SK-N-SH (cell line): ENCODE results near the gene HYAL3. TPM values are rescaled to one million over a fixed set of nuclear protein-coding genes. Genes with fewer than 3 reads are reported as not detected.

Experiments used
- CTCF ChIA-PET: fragments of 300-600, 350-600 bp; formaldehyde crosslinking; extraction: SDS; loops from one replicate; lab custom pipeline; 2021; lab: Yijun Ruan, JAX
- POLR2A ChIA-PET: fragments of 350-600 bp; sonication (Branson Sonifier 250); formaldehyde crosslinking; extraction: SDS; loops from one replicate; lab custom pipeline; 2020; ENCODE audit warnings: antibody characterized with exemption, inconsistent platforms; lab: Yijun Ruan, JAX
- DNase-seq: peaks from one replicate; pipeline ENCODE4 v3.0.0; 2012
- H2AFZ ChIP-seq: fragments of 200-600 bp; sonication (generic); 2 replicates; pipeline ENCODE4 v1.8.1; 2016; ENCODE audit warnings: antibody characterized with exemption, mild to moderate bottlenecking, low read depth
- H3F3A ChIP-seq: fragments of 200-600 bp; sonication (generic); replicated peaks from 2 replicates; pipeline ENCODE3; 2016; ENCODE audit warnings: antibody characterized with exemption, mild to moderate bottlenecking; ENCODE audit not compliant: insufficient read depth
- H3K27ac ChIP-seq, 2 experiments: fragments of 200-500 bp in 1 of 2; fragments of 200-600 bp in 1 of 2; sonication (Bioruptor generic) in 1 of 2; sonication (generic), shearing (Covaris generic) in 1 of 2; 2 replicates each; pipeline versions ENCODE4 v1.5.1 to v1.6.1; 2014 to 2016; ENCODE audit warnings: low read depth in 2 of 2, inconsistent platforms in 1 of 2, low read length in 1 of 2, mild to moderate bottlenecking in 1 of 2, mixed read lengths in 1 of 2
- H3K27me3 ChIP-seq: fragments of 200-600 bp; sonication (generic), shearing (Covaris generic); 2 replicates; pipeline ENCODE4 v1.6.1; 2016; ENCODE audit warnings: mixed run types; ENCODE audit not compliant: insufficient read depth
- H3K36me3 ChIP-seq, 2 experiments: fragments of 200-500 bp in 1 of 2; fragments of 200-600 bp in 1 of 2; sonication (Bioruptor generic) in 1 of 2; sonication (generic) in 1 of 2; replicated peaks in 1 of 2; 2 replicates each; pipeline versions ENCODE3 to v1.5.1; 2014 to 2016; ENCODE audit warnings: low read length in 1 of 2, mild to moderate bottlenecking in 1 of 2; ENCODE audit not compliant: insufficient read depth in 2 of 2, control insufficient read depth in 1 of 2
- H3K4me1 ChIP-seq, 2 experiments: fragments of 200-500 bp in 1 of 2; fragments of 200-600 bp in 1 of 2; sonication (Bioruptor generic) in 1 of 2; sonication (generic), shearing (Covaris generic) in 1 of 2; 2 replicates each; pipeline versions ENCODE4 v1.5.1 to v1.6.1; 2014 to 2016; ENCODE audit warnings: low read depth in 1 of 2, low read length in 1 of 2, mixed run types in 1 of 2; ENCODE audit not compliant: insufficient read depth in 2 of 2, control insufficient read depth in 1 of 2
- H3K4me2 ChIP-seq: fragments of 200-600 bp; sonication (generic), shearing (Covaris generic); 2 replicates; pipeline ENCODE4 v1.6.1; 2017; ENCODE audit warnings: mixed run types
- H3K4me3 ChIP-seq, 2 experiments: fragments of 200-500 bp in 1 of 2; fragments of 200-600 bp in 1 of 2; sonication (Bioruptor generic) in 1 of 2; sonication (generic), shearing (Covaris generic) in 1 of 2; 2 replicates each; pipeline versions ENCODE4 v1.5.1 to v1.8.1; 2014 to 2016; ENCODE audit warnings: low read depth in 2 of 2, inconsistent platforms in 1 of 2, low read length in 1 of 2, mild to moderate bottlenecking in 1 of 2, mixed read lengths in 1 of 2, moderate library complexity in 1 of 2
- H3K79me2 ChIP-seq: fragments of 200-600 bp; sonication (generic); 2 replicates; pipeline ENCODE4 v1.8.1; 2017; ENCODE audit warnings: mild to moderate bottlenecking; ENCODE audit not compliant: insufficient read depth
- H3K9ac ChIP-seq: fragments of 200-600 bp; sonication (generic); 2 replicates; pipeline ENCODE4 v1.6.1; 2017; ENCODE audit warnings: mixed run types
- H3K9me2 ChIP-seq: fragments of 200-600 bp; sonication (generic); 2 replicates; pipeline ENCODE4 v1.6.1; 2017; ENCODE audit warnings: mixed run types
- H3K9me3 ChIP-seq: fragments of 200-600 bp; sonication (generic); 2 replicates; pipeline ENCODE4 v1.6.1; 2017; ENCODE audit warnings: mixed run types, mild to moderate bottlenecking, moderate library complexity
- H4K20me1 ChIP-seq: fragments of 200-600 bp; sonication (generic); 2 replicates; pipeline ENCODE4 v1.6.1; 2017; ENCODE audit warnings: mild to moderate bottlenecking, mixed run types; ENCODE audit not compliant: insufficient read depth
- CTCF ChIP-seq: fragments of 200-600 bp; sonication (generic); IDR thresholded peaks from 2 replicates; pipeline ENCODE4 v1.6.1; 2017; ENCODE audit warnings: antibody characterized with exemption, mild to moderate bottlenecking, moderate library complexity
- ELF1 ChIP-seq: IDR thresholded peaks from 2 replicates; pipeline ENCODE4 v1.4.0; 2012
- EP300 ChIP-seq, 2 experiments: IDR thresholded peaks; 2 replicates each; pipeline versions ENCODE4 v1.4.0 to v1.6.1; 2012; ENCODE audit warnings: borderline replicate concordance in 1 of 2, low read depth in 1 of 2, low read length in 1 of 2
- EZH2phosphoT487 ChIP-seq: fragments of 200-600 bp; sonication (generic); IDR thresholded peaks from 2 replicates; pipeline ENCODE4 v1.6.1; 2017; ENCODE audit warnings: low read depth, mixed run types, mild to moderate bottlenecking, antibody characterized with exemption, moderate library complexity, borderline replicate concordance
- FOSL2 ChIP-seq: IDR thresholded peaks from 2 replicates; pipeline ENCODE4 v1.4.0; 2012; ENCODE audit warnings: low read depth, mild to moderate bottlenecking, moderate library complexity, borderline replicate concordance
- FOXJ3 ChIP-seq: sonication (generic); formaldehyde crosslinking; IDR thresholded peaks from 2 replicates; pipeline ENCODE4 v1.5.1; 2020; ENCODE audit warnings: mild to moderate bottlenecking, missing genetic modification reagents
- FOXM1 ChIP-seq: IDR thresholded peaks from 2 replicates; pipeline ENCODE4 v1.4.0; 2012; ENCODE audit warnings: low read depth, mild to moderate bottlenecking
- GABPA ChIP-seq: IDR thresholded peaks from 2 replicates; pipeline ENCODE4 v1.4.0; 2012; ENCODE audit warnings: low read depth, mild to moderate bottlenecking
- JUND ChIP-seq: IDR thresholded peaks from 2 replicates; pipeline ENCODE4 v1.4.0; 2012
- MEF2A ChIP-seq: IDR thresholded peaks from 2 replicates; pipeline ENCODE4 v1.4.0; 2012; ENCODE audit warnings: low read depth, borderline replicate concordance
- NFIC ChIP-seq: IDR thresholded peaks from 2 replicates; pipeline ENCODE4 v1.4.0; 2012; ENCODE audit warnings: borderline replicate concordance
- NRF1 ChIP-seq: IDR thresholded peaks from 2 replicates; pipeline ENCODE4 v1.6.1; 2012; ENCODE audit warnings: low read depth, mild to moderate bottlenecking, low read length
- POLR2AphosphoS5 ChIP-seq: IDR thresholded peaks from 2 replicates; pipeline ENCODE4 v1.6.1; 2012; ENCODE audit warnings: low read depth, low read length
- RAD21 ChIP-seq: IDR thresholded peaks from 2 replicates; pipeline ENCODE4 v1.6.1; 2012; ENCODE audit warnings: mild to moderate bottlenecking, low read length
- RFX5 ChIP-seq: IDR thresholded peaks from 2 replicates; pipeline ENCODE4 v1.6.1; 2012; ENCODE audit warnings: mild to moderate bottlenecking, improper control_type of control experiment, low read length
- RXRA ChIP-seq: IDR thresholded peaks from 2 replicates; pipeline ENCODE4 v1.4.0; 2012; ENCODE audit warnings: low read depth, mild to moderate bottlenecking, borderline replicate concordance
- SIN3A ChIP-seq: IDR thresholded peaks from 2 replicates; pipeline ENCODE4 v1.6.1; 2012; ENCODE audit warnings: low read depth, mild to moderate bottlenecking, low read length, moderate library complexity, borderline replicate concordance
- TEAD4 ChIP-seq: IDR thresholded peaks from 2 replicates; pipeline ENCODE4 v1.4.0; 2012; ENCODE audit warnings: mild to moderate bottlenecking, borderline replicate concordance; ENCODE audit not compliant: insufficient read depth
- USF1 ChIP-seq: IDR thresholded peaks from 2 replicates; pipeline ENCODE4 v1.4.0; 2012; ENCODE audit warnings: low read depth, borderline replicate concordance
- USF2 ChIP-seq: fragments of 150-350 bp; IDR thresholded peaks from 2 replicates; pipeline ENCODE4 v1.6.1; 2017; ENCODE audit warnings: antibody characterized with exemption, low read length, low read depth, borderline replicate concordance
- YY1 ChIP-seq: IDR thresholded peaks from 2 replicates; pipeline ENCODE4 v1.4.0; 2012; ENCODE audit warnings: low read depth, mild to moderate bottlenecking
- WGBS: methylation state at CpG from one replicate; pipeline ENCODE4 v1.1.6; 2017; ENCODE audit warnings: low lambda C conversion rate; 5-methylcytosine and 5-hydroxymethylcytosine counted together
- polyA plus RNA-seq, 3 experiments: library from polyadenylated mRNA; depleted of rRNA; stranded (reverse); fragments of >200 nt; gene quantifications; 2 replicates each; pipeline ENCODE4 v1.2.3, GENCODE V29; 2012

HYAL3 gene
- polyA plus RNA-seq, 1 of the 3 experiments (the other 2 are of a cell fraction), result 7.8 TPM

- Histone ChIP-seq H2AFZ (no peak overlapping the region), H3K9ac (peak overlapping the region; percentile 41; the same call in 1 of the 2 replicates), H3K79me2 (peaks cover 12% of the 10 kb centered on the region), H3K9me3 (no peaks in the 10 kb centered on the region), H3K36me3 (no peaks in the 10 kb centered on the region), H3K4me1 (peaks cover 33 to 40% of the 10 kb centered on the region in 2 experiments; a peak in 3 of 4 replicates), H3K4me2 (peak overlapping the region; percentile 78; the same call in 1 of the 2 replicates), H3K27ac (peak overlapping the region; percentile 71 to 83), H3K9me2 (no peaks in the 10 kb centered on the region), H3K4me3 (no peak overlapping the region), H3K27me3 (no peaks in the 10 kb centered on the region), H3F3A (peaks cover 26% of the 10 kb centered on the region), H4K20me1 (no peaks in the 10 kb centered on the region)
- 80% methylated on average over 3 of the region's 7 CpGs for WGBS
- no peak for DNase-seq
- TF ChIP-seq POLR2AphosphoS5 (peak; percentile 20; the same call in 1 of the 2 replicates), YY1 (no peak)
- POLR2A ChIA-PET, result interaction anchor here (1.0 kb wide), 1 partner anchor 347 kb away, joined by 3 read pairs; the partner anchor contains the start of gene CISH
- CTCF ChIA-PET, result interaction anchor here (0.9 to 6.6 kb wide), 9 partner anchors 8 to 142 kb away, joined by 3 to 49 read pairs (median 5); partner anchors contain the start of gene GNAT1
These were observed 34.2 kb downstream of the HYAL3 start for GRCh38 chr3:50264964-50265485.

- 10% methylated on average over 3 of the region's 7 CpGs for WGBS
- peak; percentile 83 for DNase-seq
- H3K9ac ChIP-seq, result peak overlapping the region; percentile 58; the same call in 1 of the 2 replicates
- peak overlapping the region; percentile 71 to 83 for H3K27ac ChIP-seq
- H3K4me2 ChIP-seq, result peak overlapping the region; percentile 78
- ChIA-PET POLR2A (interaction anchor here (0.6 to 1.0 kb wide), 4 partner anchors 25 to 347 kb away, joined by 3 to 4 read pairs (median 3); partner anchors contain the start of gene CISH), CTCF (interaction anchor here (0.7 to 6.6 kb wide), 15 partner anchors 8 to 142 kb away, joined by 3 to 49 read pairs (median 3); partner anchors contain the start of genes GNAT1 and HYAL2)
- H3K36me3 ChIP-seq, result peaks cover 0 to under 1% of the 10 kb centered on the region in 2 experiments
- H4K20me1 ChIP-seq, result no peaks in the 10 kb centered on the region
- H3K4me1 ChIP-seq, result peaks cover 30 to 40% of the 10 kb centered on the region in 2 experiments; a peak in 3 of 4 replicates
- H3K9me3 ChIP-seq, result no peaks in the 10 kb centered on the region
- H3K79me2 ChIP-seq, result peaks cover 12% of the 10 kb centered on the region
- peaks cover 30% of the 10 kb centered on the region for H3F3A ChIP-seq
- H3K9me2 ChIP-seq, result no peaks in the 10 kb centered on the region
- no peaks in the 10 kb centered on the region for H3K27me3 ChIP-seq
- no peak overlapping the region for H2AFZ ChIP-seq
- no peak overlapping the region for H3K4me3 ChIP-seq
- no peak for TF ChIP-seq FOXJ3
- no peak for TF ChIP-seq EZH2phosphoT487
- no peak for TF ChIP-seq GABPA
- no peak; the same call in 1 of the 2 replicates for TF ChIP-seq YY1
- TF ChIP-seq EP300 (IDR thresholded peaks at IDR 0.05; ENCODE audit: borderline replicate concordance in 1 of 2, low read depth in 1 of 2, low read length in 1 of 2), result peak; percentile 9 to 74; a peak in 1 of 4 replicates
- TF ChIP-seq CTCF, result no peak
- TF ChIP-seq NRF1, result no peak
- TF ChIP-seq RAD21, result no peak
- no peak for TF ChIP-seq USF2
- peak; percentile 32; the same call in 1 of the 2 replicates for TF ChIP-seq FOSL2
- TF ChIP-seq RXRA, result no peak; the same call in 1 of the 2 replicates
- peak; percentile 90 for TF ChIP-seq TEAD4
- TF ChIP-seq NFIC, result peak; percentile 23; the same call in 1 of the 2 replicates
- no peak for TF ChIP-seq USF1
- TF ChIP-seq JUND, result no peak; the same call in 1 of the 2 replicates
- TF ChIP-seq SIN3A, result peak; percentile 58; the same call in 1 of the 2 replicates
- TF ChIP-seq FOXM1, result no peak
- no peak for TF ChIP-seq ELF1
- no peak for TF ChIP-seq RFX5
- no peak for TF ChIP-seq MEF2A
These were observed 34.7 kb downstream of the HYAL3 start for GRCh38 chr3:50264383-50264963.
